Fibroblast of lung (primary cell): Measurements from ENCODE around the gene SYNE1.

ENCODE experiments used
- CTCF ChIP-seq, 2 donors: IDR thresholded peaks in 1 of 2; conservative IDR thresholded peaks in 1 of 2; 1 replicate in 1 of 2; 2 replicates in 1 of 2; pipeline ENCODE4 v1.5.1; 2011 to 2012; ENCODE audit warnings: low read length in 2 of 2, control low read depth in 1 of 2, inconsistent platforms in 1 of 2, low read depth in 1 of 2, mild to moderate bottlenecking in 1 of 2
- EZH2 ChIP-seq: IDR thresholded peaks from 2 replicates; pipeline ENCODE4 v1.5.1; 2012; ENCODE audit warnings: low read length, control low read depth, mild to moderate bottlenecking; ENCODE audit errors: missing control alignments

GRCh38 chr6:152207915-152208714, 429.0 kb downstream of the SYNE1 start:
- no peak for TF ChIP-seq CTCF (conservative IDR thresholded peaks at IDR 0.05 in 1 of 2, IDR thresholded peaks at IDR 0.05 in 1 of 2; ENCODE audit: low read depth in 1 of 2, low read length in 2 of 2)
- no peak for TF ChIP-seq EZH2
